Astrocyte of the spinal cord (primary cell): ENCODE measurements around the gene LRIG2.
"Not testable (repeated sequence)": the region's sequence is repeated elsewhere in the genome, so short reads cannot be mapped to it uniquely, and the experiment has no call there.

Source experiments
- DNase-seq: peaks from one replicate; pipeline ENCODE4 v3.0.0; 2011; ENCODE audit warnings: low read depth, low spot score
- H3K4me3 ChIP-seq: 2 replicates; pipeline ENCODE4 v1.5.1; 2011; ENCODE audit warnings: low read depth, mild to moderate bottlenecking, low read length, moderate library complexity
- CTCF ChIP-seq: IDR thresholded peaks from 2 replicates; pipeline ENCODE4 v1.5.1; 2012; ENCODE audit warnings: low read depth, mild to moderate bottlenecking, low read length, inconsistent platforms
- in situ Hi-C: cut with HindIII; loops from 2 replicates; pipeline ENCODE4 v1.10.0; 2017; ENCODE audit warnings: low sequenced_read_pairs

The LRIG2 gene

DNA sequence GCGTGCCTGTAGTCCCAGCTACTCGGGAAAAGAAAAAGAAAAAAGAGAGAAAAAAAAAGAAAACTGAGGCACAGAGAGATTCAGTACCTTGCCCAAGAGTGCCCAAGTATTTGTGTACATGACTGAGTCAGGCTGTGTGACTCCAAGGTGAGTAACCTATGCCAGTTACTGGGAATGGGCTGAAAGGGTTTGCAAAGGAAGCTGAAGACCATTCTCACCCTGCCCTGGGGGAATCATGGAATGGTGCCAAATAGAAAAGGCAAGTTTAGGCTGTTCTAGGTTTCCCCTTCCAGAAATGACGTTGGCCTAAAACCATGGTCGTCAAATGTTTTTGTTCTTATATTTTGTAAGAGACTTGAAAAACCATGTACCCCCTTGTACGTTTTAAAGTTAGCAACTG, 37.9 kb upstream of the LRIG2 start:
- DNase-seq, result no peak
- TF ChIP-seq CTCF, result no peak
- H3K4me3 ChIP-seq, result no peak overlapping the region
- in situ Hi-C loops, result no loop called here

GRCh38 chr1:113036639-113037321, 36.2 kb upstream of the LRIG2 start:
- no peak overlapping the region for H3K4me3 ChIP-seq
- in situ Hi-C loops, result no loop called here
- no peak for TF ChIP-seq CTCF
- no peak for DNase-seq

- no peak overlapping the region for H3K4me3 ChIP-seq
- no peak for DNase-seq
- in situ Hi-C loops, result no loop called here
- TF ChIP-seq CTCF, result no peak
These were observed 33.0 kb upstream of the LRIG2 start for GRCh38 chr1:113040041-113040440.

DNA sequence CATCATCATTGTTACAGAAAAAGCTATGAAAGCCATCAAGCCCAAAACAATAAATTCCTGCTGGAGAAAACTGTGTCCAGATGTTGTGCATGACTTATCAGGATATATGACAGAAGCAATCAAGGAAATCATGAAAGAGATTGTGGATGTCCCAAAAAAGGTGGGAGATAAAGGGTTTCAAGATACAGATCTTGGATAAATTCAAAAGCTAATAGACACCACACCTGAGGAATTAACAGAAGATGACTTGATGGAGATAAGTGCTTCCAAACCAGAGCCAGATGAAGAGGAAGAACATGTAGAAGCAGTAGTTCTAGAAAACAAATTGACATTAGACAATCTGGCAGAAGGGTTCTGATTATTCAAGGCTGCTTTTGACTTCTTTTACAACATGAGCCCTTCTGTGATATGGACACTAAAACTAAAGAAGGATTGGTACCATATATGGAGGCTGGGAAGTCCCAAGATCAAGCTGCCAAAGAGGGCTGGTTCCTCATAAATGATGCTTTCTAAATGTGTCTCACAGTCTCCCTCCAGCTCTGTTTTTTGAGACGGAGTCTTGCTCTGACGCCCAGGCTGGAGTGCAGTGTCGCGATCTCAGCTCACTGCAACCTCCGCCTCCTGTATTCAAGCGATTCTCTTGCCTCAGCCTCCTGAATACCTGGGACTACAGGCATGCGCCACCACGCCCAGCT, 32.1 kb upstream of the LRIG2 start:
- no peak for TF ChIP-seq CTCF
- in situ Hi-C loops, result no loop called here
- DNase-seq, result no peak
- H3K4me3 ChIP-seq, result no peak overlapping the region

DNA sequence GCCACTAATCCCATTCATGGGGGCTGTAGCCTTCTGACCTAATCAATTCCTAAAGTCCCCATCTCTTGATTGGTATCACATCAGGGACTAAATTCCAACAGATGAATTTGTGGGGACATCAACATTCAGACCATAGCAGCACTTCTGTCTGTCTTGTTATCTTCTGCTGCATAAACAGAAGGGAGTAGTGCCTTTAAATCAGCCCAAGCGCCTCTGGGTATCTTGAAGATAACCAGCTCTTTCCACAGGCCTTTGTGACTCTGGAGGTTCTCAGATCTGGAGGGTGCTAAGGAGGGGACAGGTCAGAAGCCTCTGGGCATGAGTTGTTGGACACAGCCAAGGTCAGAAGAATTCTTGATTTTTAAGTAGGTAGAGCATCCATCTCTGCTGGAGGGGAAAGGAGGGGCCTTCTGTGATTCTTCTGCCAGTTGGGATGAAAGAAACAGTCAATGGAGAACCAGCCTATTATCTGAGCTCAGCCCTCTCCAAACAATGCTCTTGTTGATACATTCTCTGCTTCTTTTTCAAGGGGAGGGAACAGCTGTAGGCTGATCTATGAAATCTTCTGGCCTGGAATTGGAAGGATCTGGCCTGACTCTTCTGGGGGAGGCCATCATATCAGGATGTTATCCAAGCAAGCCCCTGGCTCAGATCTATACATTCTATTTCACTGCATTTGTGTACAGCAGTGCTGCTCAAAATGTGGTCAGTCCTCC, 31.3 kb upstream of the LRIG2 start:
- no peak for DNase-seq
- H3K4me3 ChIP-seq, result no peak overlapping the region
- in situ Hi-C loops, result no loop called here
- TF ChIP-seq CTCF, result no peak

DNA sequence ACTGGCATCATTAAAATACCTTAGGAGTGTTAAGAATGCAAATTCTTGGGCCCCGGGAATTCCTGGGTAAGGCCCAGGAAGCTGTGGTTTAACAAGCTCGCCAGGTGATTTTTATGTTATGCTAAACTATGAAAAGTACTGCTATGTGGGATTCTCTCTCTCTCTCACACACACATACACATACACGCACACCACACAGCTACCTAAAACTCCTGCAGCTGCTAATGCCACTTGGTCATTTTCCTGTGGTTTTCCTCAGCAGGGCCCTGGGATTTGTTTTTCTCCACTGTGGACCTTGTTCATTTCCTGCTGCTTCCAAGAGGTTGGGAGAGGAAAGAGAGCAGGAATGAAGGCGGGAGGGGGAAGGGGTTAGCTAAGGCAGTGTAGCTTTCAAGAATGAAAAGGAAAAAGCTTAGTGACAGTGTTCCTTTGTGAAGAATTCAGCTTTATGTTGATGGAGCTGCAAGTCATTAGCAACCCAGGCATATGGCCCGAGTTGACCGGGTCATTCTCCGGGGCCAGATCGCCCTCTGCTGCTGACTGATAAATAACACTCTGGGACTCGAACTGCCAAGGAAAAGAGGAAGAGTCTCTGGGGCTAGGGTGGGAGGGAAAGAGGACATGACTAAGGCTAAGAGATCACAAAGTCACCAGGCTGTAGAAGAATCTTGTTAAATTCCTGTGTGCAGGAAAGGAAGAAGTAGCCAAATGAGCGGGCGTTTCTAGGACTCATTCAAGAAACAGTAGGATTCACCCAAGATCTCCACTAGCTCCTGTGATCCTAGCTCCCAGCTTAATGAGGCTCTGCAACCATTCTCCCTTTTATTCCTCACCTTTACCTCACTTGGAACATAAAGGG, 30.5 kb upstream of the LRIG2 start:
- peak; percentile 86 for DNase-seq
- in situ Hi-C loops, result no loop called here
- no peak overlapping the region for H3K4me3 ChIP-seq
- peak; percentile 49 for TF ChIP-seq CTCF

DNA sequence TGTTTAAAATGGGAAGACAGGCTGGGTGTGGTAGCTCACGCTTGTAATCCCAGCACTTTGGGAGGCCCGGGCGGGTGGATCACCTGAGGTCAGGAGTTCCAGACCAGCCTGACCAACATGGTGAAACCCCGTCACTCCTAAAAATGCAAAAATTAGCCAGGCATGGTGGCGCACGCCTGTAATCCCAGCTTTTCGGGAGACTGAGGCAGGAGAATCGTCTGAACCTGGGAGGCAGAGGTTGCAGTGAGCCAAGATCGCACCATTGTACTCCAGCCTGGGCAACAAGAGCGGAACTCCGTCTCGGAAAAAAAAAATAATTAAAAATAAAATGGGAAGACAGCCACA, 29.9 kb upstream of the LRIG2 start:
- in situ Hi-C loops, result not testable (repeated sequence)

More for the DNA sequence above, 29.9 kb upstream of the LRIG2 start:
- DNase-seq, H3K4me3 ChIP-seq: not testable (repeated sequence)
